ENCODE results near the gene KCNJ15.

DNA sequence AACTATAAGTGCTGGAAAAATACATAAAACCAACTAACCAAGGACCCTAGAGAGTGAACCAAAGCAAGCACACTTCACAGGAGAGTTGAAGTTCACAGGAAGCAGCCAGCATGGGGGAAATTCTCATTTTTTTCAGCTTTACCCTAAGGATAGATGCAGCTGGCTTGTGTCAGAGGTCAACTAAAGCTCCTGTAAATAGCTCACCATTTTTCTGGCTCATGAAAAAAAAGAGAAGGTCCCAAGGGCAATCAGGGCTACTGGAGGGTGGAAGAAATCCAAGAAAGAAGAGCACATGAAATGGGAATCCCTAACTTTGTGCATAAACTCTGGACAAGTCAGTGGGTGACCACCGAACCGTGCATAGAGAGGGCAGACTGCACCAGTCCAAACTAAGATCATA, 58.3 kb downstream of the KCNJ15 start:
- TF ChIP-seq CTCF (conservative IDR thresholded peaks at IDR 0.05; ENCODE audit: low read depth, low read length) (no peak), POLR2A (IDR thresholded peaks at IDR 0.05; ENCODE audit: low read depth, low read length) (no peak), RAD21 (IDR thresholded peaks at IDR 0.05; ENCODE audit: low read length) (no peak), CEBPB (IDR thresholded peaks at IDR 0.05; ENCODE audit: low read depth, low read length) (no peak), RFX5 (IDR thresholded peaks at IDR 0.05; ENCODE audit: low read depth, low read length) (no peak), ELK1 (IDR thresholded peaks at IDR 0.05; ENCODE audit: borderline replicate concordance, low read depth, low read length) (no peak), SMC3 (IDR thresholded peaks at IDR 0.05; ENCODE audit: low read depth, low read length) (no peak), RCOR1 (IDR thresholded peaks at IDR 0.05; ENCODE audit: insufficient replicate concordance, low read length) (no peak), BHLHE40 (IDR thresholded peaks at IDR 0.05; ENCODE audit: low read depth, low read length) (no peak), MAZ (IDR thresholded peaks at IDR 0.05; ENCODE audit: borderline replicate concordance, low read depth, low read length) (no peak), MAFK (IDR thresholded peaks at IDR 0.05; ENCODE audit: low read depth, low read length) (no peak)
- TF ChIP-seq, protein P1, sequence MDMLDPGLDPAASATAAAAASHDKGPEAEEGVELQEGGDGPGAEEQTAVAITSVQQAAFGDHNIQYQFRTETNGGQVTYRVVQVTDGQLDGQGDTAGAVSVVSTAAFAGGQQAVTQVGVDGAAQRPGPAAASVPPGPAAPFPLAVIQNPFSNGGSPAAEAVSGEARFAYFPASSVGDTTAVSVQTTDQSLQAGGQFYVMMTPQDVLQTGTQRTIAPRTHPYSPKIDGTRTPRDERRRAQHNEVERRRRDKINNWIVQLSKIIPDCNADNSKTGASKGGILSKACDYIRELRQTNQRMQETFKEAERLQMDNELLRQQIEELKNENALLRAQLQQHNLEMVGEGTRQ (IDR thresholded peaks at IDR 0.05; ENCODE audit: low read depth, low read length) = no peak

Measured in IMR-90 (cell line).